ENCODE measurements around the gene KIF1B. TPM values are rescaled to one million over a fixed set of nuclear protein-coding genes. Genes with fewer than 3 reads are reported as not detected.

The KIF1B gene
- polyA plus RNA-seq, 1 experiment: 26.9 TPM

DNA sequence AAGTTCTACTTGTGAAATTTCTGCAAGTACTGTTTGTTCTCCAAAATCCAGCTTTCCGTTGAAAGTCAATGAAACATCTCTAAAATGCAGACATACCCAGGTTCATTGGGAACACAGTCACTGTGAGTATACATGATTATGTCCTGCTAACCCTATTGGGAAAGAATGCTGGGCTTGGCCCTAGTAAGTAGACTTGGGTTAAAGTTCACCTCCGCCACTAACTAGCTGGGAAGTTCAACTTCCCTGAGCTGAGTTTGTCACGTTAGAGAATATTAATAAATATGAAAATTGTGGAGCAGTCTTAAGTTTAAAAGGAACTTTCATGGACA is 178.0 kb downstream of the KIF1B start:
- CTCF ChIA-PET: interaction anchor here (1.2 to 4.0 kb wide), 6 partner anchors 11 to 179 kb away, joined by 3 to 29 read pairs (median 10); partner anchors contain the start of genes CENPS, KIF1B and PGD
- TF ChIP-seq, protein P1, sequence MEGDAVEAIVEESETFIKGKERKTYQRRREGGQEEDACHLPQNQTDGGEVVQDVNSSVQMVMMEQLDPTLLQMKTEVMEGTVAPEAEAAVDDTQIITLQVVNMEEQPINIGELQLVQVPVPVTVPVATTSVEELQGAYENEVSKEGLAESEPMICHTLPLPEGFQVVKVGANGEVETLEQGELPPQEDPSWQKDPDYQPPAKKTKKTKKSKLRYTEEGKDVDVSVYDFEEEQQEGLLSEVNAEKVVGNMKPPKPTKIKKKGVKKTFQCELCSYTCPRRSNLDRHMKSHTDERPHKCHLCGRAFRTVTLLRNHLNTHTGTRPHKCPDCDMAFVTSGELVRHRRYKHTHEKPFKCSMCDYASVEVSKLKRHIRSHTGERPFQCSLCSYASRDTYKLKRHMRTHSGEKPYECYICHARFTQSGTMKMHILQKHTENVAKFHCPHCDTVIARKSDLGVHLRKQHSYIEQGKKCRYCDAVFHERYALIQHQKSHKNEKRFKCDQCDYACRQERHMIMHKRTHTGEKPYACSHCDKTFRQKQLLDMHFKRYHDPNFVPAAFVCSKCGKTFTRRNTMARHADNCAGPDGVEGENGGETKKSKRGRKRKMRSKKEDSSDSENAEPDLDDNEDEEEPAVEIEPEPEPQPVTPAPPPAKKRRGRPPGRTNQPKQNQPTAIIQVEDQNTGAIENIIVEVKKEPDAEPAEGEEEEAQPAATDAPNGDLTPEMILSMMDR (IDR thresholded peaks at IDR 0.05; ENCODE audit: low read depth, low read length): no peak
- Histone ChIP-seq H3K4me3 (ENCODE audit: low read depth, low read length) (no peak overlapping the region), H3K27ac (ENCODE audit: low read depth, low read length) (peak overlapping the region; percentile 71), H3K9me3 (ENCODE audit: control insufficient read depth, insufficient read depth, low read length) (no peaks in the 10 kb centered on the region), H3K27me3 (ENCODE audit: control insufficient read depth, insufficient read depth, low read length) (no peaks in the 10 kb centered on the region)
- POLR2A ChIA-PET: interaction anchor here (1.1 to 2.6 kb wide), 3 partner anchors 12 to 27 kb away, joined by 4 to 72 read pairs (median 10); partner anchors contain the start of gene PGD
- DNase-seq (ENCODE audit: low read depth, low spot score): no peak

DNA sequence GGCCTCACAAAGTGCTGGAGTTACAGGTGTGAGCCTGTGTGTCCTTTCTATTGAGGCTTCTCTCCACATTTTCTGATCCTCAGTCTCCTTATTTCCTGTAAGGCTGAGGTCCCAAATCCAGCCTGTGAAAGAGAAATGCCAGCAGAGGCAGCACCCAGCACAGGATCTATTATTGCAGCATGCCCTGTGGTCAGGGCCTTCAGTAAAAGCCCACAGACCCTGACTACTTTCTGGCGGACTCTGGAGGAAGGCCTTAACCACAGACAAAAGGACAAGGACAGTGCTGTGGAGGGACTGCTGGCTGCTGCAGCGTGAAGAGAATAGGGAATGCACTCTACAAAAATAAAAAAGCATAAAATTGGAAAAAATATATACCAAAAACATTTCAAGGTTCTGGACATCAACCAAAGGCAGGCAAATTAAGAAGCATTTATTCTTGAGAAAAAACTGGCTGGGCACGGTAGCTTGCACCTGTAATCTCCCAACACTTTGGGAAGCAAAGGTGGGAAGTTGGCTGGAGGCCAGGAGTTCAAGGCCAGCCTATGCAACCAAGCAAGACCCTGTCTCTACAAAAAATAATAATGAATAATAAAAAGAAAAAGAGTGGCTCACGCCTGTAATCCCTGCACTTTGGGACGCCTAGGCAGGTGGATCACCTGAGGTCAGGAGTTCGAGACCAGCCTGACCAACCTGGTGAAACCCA is 179.1 kb downstream of the KIF1B start:
- ChIA-PET POLR2A (interaction anchor here (2.5 to 2.6 kb wide), 2 partner anchors 11 to 26 kb away, joined by 10 to 72 read pairs; partner anchors contain the start of gene PGD), CTCF (interaction anchor here (4.0 kb wide), 1 partner anchor 12 kb away, joined by 29 read pairs; no protein-coding TSS in a partner anchor)
- peaks cover 4% of the 10 kb centered on the region; the same call in 1 of the 2 replicates for H3K9me3 ChIP-seq (ENCODE audit: control insufficient read depth, insufficient read depth, low read length)
- no peak overlapping the region for H3K4me3 ChIP-seq (ENCODE audit: low read depth, low read length)
- TF ChIP-seq, protein P1 (IDR thresholded peaks at IDR 0.05; ENCODE audit: low read depth, low read length): no peak
- H3K27me3 ChIP-seq (ENCODE audit: control insufficient read depth, insufficient read depth, low read length): no peaks in the 10 kb centered on the region
- H3K27ac ChIP-seq (ENCODE audit: low read depth, low read length): peak overlapping the region; percentile 21
- no peak for DNase-seq (ENCODE audit: low read depth, low spot score)

DNA sequence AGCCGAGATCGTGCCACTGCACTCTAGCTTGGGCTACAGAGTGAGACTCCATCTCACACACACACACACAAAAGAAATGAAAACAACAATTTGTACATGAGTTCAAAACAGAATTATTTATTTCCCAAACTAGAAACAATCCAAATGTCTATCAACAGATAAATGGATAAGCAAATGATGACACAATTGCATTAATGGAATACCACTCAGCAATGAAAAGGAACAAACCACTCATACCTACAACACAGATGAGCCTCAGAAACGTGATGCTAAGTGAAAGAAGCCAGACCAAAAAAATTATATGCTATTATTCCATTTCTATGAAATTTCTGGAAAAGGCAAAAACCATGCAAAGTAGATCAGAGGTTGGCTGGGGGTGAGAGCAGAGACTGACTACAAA is 186.5 kb downstream of the KIF1B start:
- Histone ChIP-seq H3K9me3 (ENCODE audit: control insufficient read depth, insufficient read depth, low read length) (peaks cover 4% of the 10 kb centered on the region; the same call in 1 of the 2 replicates), H3K27ac (ENCODE audit: low read depth, low read length) (no peak overlapping the region), H3K27me3 (ENCODE audit: control insufficient read depth, insufficient read depth, low read length) (no peaks in the 10 kb centered on the region), H3K4me3 (ENCODE audit: low read depth, low read length) (no peak overlapping the region)
- POLR2A ChIA-PET: interaction anchor here (0.6 kb wide), 1 partner anchor 183 kb away, joined by 4 read pairs; no protein-coding TSS in a partner anchor
- CTCF ChIA-PET: no interaction called here
- TF ChIP-seq, protein P1 (IDR thresholded peaks at IDR 0.05; ENCODE audit: low read depth, low read length): no peak
- DNase-seq (ENCODE audit: low read depth, low spot score): no peak

GRCh38 chr1:10398278-10398733 is 187.9 kb downstream of the KIF1B start:
- Histone ChIP-seq H3K4me3 (ENCODE audit: low read depth, low read length) (peak overlapping the region; percentile 88), H3K27ac (ENCODE audit: low read depth, low read length) (peak overlapping the region; percentile 57), H3K27me3 (ENCODE audit: control insufficient read depth, insufficient read depth, low read length) (no peaks in the 10 kb centered on the region), H3K9me3 (ENCODE audit: control insufficient read depth, insufficient read depth, low read length) (peaks cover 4% of the 10 kb centered on the region; the same call in 1 of the 2 replicates)
- no peak for DNase-seq (ENCODE audit: low read depth, low spot score)
- TF ChIP-seq, protein P1 (IDR thresholded peaks at IDR 0.05; ENCODE audit: low read depth, low read length): no peak
- CTCF ChIA-PET: interaction anchor here (2.0 kb wide), 1 partner anchor 11 kb away, joined by 12 read pairs; no protein-coding TSS in a partner anchor
- POLR2A ChIA-PET: interaction anchor here (0.7 to 4.1 kb wide), 9 partner anchors 10 to 352 kb away, joined by 3 to 72 read pairs (median 4); partner anchors contain the start of gene CENPS

All from AG04450 (cell line).